Measurements from ENCODE around the gene SUMO4.

SUMO4 gene

DNA sequence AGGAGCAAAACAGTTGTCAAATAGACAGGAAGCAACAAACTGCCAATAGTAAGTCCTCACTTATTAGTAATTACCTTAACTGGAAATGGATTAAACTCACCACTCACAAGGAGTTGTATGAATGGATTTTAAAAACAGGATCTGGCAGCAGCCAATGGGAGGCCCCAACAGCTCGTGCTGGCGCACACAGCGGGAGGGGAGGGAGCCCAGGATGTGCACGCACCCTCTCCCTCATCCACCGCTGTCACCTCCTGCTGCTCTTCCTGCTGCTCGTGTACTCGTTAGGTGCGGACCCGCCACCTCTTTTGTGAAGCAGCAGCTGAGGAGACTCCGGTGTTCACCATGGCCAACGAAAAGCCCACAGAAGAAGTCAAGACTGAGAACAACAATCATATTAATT is at the start of gene SUMO4:
Gene SUMO4 (plus strand): TSS at position 213 of the 400 bp plus-strand sequence. CDS start 130 bp downstream, at position 343.
- no peak for DNase-seq

DNA sequence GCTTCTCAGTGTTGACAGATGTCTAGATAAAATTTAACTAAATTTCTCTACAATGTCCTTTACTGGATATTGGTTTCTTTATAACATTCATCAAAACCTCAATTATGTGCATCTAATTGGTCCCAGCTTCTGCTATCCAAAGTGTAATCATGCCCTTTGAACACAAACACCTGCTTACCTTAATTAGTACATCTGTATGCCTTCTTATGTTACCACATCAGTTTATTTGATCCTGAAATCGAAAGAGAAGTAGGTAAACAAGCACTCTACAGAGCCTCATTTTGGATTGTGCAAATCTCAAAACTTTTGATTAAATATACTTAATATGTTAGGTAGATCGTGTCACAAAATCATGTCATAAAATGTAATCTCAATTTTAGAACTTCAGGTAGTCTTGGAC is 46.1 kb upstream of the SUMO4 start:
- DNase-seq, result peak; percentile 4 to 18

DNA sequence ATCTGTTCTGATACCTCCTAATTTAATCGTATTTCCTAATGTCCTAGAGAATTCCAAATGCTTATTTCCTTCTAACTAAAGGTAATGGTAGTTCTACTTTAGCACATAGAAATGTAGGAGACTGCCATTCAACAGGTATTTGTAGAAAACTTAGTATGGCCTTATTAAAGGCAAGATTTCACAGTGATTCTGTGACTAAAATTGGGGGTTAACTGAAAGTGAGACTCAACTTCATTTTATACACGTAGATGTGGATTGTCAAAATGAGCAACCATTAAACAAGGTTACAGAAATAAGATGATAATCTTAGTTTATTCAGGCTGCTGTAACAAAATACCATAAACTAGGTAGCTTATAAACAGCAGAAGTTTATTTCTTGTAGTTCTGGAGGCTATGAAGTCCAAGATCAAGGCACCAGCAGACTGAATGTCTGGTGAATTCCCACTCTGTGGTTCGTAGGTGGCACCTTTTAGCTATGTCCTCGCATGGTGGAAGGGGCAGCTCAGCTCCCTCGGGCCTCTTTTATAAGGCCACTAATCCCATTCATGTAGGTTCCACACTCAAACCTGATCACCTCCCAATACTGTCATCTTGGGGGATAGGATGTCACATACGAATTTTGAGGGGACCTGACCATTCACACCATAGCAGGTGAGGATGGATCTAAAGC is 43.8 kb upstream of the SUMO4 start:
- DNase-seq, result no peak

DNA sequence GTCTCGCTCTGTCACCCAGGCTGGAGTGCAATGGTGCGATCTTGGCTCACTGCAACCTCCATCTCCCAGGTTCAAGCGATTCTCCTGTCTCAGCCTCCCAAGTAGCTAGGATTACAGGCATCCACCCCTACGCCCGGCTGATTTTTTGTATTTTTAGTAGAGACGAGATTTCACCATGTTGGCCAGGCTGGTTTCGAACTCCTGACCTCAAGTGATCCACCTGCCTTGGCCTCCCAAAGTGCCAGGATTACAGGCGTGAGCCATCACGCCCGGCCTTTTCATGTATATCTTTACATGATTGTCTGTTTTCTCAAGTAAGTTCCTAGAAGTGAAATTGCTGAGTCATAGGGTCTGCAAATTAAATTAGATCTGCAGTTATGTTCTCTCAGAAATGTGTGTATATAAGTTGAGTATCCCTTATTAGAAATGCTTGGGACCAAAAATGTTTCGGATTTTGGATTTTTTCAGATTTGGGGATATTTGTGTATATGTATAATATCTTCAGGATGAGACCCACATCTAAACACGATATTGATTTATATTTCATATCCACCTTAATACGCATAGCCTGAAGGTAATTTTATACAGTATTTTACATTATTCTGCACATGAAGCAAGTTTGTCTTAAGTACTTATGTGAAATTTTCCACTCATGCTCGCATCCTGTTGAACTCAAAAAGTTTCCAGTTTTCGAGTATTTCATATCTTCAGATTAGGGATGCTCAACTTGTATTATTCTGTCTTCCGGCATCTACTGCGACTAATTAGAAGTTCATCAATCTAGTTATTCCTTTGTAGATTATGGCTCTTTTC is 42.1 kb upstream of the SUMO4 start:
- no peak for DNase-seq

DNA sequence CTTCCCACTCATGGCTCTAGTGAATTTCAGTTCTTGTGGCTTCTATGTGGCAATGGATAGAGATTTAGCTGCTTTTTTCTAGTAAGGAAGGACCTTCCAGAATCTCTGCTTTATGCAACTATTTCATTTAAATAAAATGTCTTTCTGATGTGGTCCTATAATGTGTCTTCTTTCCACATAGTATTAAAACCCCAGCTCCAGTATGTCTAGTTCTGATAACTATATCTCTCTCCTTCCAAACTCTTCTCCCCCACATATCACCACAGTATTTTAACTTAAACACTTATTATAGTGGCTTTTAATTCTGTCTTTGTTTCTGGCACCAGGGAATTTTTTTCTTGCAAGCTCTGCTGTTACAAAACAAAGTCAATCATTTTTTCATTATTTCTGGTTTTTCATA is 40.6 kb upstream of the SUMO4 start:
- DNase-seq, result no peak

DNA sequence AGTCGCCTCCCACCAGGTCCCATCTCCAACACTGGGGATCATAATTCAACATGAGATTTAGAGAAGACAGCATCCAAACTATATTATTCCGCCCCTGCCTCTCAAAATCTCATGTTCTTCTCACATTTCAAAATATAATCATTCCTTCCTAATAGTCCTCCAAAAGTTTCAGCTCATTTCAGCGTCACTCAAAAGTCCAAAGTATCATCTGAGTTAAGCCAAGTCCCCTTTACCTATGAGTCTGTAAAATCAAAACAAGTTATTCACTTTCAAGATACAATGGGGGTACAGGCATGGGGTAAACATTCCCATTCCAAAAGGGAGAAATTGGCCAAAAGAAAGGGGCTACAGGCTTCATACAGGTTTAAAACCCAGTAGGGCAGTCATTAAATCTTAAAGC is 39.5 kb upstream of the SUMO4 start:
- DNase-seq, result no peak

DNA sequence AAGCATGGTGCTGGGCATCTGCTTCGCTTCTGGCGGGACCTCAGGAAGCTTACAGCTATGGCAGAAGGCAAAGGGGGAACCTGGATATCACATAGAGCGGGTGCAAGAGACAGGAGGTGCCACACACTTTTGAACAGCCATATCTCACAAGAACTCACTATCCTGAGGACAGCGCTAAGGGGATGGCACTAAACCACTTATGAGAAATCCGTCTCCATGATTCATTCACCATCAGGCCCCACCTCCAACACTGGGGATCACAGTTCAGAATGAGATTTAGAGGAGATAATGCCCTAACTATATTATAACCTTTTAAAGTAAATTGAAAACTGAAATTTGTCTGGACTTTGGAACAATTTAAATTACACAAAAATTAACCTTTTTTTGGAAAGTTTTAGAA is 37.8 kb upstream of the SUMO4 start:
- no peak for DNase-seq

DNA sequence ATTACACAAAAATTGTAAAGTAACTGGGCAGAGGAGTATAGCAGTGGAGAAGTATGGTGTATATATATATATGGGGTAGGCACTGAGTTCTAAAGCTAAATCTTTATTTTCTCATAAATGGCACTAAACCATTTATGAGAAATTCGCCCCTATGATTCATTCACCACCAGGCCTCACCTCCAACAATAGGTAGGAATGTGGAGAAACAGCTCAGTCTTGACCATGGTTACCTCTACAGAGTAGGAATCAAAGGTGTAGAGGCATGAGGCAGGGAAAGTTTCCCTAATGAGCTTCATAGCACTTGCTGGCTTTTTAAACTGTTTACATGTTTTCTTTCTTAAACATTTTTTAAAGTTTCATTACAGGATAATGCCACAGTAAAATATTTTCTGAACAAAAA is 36.9 kb upstream of the SUMO4 start:
- no peak for DNase-seq

DNA sequence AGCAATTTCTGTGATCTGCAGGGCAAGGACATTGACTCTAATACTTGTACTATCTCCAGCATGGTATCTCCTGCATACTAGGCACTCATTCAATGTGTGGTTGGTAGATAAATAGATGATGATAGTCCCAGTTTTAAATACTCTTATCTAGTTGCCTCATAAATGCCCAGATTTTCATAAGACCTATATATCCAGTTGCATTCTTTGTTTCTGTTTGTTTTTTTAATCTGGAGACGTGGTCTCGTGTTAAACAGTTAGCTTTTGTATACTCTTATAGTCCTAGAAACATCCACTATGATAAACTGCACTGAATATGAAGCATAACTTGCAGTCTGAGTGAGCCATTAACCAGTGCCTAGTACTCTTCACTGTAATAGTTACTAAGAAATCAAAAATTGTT is 35.5 kb upstream of the SUMO4 start:
- no peak for DNase-seq

DNA sequence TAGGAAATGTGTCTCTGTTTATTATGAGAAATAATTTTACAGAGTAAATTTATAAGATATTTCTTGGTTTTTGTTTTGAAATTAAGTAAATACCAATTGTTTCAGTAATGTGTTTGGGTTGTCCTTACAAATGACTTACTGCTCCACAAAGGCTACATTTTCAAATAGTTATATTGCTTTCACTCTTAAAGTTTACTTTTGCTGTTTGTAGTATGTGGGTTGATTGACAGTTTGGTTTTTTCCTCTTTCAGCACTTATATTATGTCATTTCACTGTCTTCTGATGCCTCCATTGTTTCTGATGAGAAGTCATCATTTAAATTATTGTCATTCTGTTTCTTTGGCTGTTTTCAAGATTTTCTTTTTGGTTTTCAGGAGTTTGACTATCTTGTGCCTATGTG is 34.9 kb upstream of the SUMO4 start:
- no peak for DNase-seq

DNA sequence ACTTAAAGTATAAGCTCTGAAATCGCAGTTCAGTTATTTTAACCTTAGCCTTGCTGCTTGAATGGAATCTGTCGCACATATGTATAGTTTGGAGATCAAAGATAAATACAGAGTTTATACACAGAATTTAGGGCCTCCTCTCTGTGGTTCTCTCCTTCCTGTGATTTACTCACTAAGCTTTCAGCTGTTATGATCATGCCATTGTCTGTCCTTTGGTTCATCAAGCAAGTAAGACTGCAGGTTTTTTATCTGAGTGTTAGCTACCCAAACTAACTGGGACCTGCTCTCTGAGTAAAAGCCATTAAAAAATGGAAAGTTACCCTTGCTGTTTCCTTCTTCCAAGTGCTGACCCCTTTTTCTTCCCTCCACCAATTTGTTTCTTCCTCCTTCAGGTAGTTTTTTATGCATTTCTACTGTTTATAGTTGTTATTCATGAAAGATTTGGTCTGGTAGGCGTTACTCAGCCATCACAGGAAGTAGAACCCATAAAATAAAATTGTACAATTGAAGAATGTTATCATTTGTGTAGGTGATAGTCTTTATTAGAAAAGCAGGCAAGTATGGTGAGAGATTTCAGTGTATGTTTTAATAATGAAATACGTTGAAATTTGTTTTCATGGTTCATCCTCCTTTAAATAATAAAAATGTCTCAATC is 33.7 kb upstream of the SUMO4 start:
- DNase-seq, result no peak

DNA sequence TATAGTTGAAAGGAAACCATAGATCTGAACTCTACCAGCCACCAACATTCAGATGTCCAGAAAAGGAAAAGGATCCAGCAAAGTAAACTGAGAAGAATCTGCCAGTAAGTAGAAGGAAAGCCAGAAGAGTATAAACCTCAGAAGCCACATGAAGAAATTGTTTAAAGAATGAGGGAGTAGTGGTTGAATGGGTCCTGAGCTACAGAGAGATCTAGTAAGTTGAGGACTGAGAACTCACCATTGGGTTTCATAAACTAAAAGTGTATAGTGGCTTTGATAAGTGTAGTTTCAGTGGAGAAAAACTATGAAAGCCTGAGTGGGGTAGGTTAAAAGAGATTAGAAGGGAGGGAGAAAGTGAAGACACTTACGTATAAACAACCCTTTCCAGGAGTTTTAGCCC is 32.0 kb upstream of the SUMO4 start:
- no peak for DNase-seq

DNA sequence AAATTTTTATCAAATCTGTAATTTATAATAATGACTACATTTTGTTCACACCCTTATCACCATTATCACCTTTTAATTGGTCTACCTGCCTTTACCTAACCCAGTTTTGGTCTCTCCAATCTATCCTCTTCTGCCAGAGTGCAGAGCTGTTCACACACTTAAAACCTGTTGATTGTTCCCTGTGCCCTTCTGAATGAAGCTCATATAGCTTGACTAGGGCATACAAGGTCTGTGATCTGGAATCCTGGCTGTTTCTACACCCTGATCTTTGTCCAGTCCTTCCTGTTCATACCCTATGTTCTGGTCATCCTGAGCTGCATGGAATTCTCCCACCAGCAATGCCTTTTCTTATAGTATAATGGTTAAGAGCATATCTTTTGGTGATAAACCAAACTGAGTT is 28.9 kb upstream of the SUMO4 start:
- DNase-seq, result no peak

DNA sequence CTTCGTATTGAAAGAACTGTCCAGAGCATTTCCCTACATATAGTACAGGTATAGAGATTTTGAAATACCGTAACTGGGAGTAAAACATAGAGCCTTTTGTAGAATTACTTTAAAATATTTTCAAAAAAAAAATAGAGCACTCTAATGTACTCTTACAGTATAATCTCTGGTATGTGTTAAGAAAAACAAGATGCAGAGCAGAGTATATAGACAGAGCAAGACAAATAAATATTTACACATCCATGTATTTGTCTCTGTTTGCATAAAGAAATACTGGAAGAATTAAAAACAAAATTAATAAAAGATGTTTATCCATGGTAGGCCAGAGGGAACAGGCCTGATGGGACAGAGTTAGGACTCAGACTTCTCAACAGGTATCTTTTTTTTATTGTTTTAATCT is 28.0 kb upstream of the SUMO4 start:
- no peak for DNase-seq

DNA sequence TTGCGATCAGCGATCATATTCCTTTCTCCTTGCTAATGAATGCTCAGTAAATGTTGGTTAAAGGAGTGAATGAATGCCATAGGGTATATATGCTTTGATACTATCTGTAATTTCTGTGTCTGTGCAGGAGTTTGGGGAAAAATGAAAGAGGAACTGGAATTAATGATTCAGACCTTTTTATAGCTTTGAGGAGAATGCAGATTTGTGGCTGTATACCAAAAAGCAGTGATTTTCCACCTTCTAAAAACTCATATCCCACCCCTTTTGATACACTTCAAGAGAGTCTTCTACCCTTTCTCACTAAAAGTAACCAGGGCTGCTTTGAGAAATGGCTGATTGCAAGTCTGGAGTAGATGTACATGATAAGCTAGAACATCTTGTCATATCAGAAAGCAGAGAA is 26.6 kb upstream of the SUMO4 start:
- no peak for DNase-seq

DNA sequence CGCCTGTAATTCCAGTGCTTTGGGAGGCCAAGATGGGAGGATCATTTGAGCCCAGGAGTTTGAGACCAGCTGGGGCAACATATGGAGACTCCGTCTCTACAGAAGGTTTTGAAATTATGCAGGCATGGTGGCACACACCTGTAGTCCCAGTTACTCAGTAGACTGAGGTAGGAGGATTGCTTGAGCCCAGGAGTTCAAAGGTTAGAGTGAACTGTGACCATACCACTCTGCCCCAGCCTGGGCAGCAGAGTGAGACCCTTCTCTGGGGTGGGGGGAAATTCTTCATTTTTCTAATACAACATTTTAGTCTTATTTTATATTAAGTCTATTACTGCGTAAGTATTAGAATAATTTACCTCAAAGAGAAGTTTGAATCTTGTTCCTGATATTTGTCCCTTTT is 20.1 kb upstream of the SUMO4 start:
- no peak for DNase-seq

DNA sequence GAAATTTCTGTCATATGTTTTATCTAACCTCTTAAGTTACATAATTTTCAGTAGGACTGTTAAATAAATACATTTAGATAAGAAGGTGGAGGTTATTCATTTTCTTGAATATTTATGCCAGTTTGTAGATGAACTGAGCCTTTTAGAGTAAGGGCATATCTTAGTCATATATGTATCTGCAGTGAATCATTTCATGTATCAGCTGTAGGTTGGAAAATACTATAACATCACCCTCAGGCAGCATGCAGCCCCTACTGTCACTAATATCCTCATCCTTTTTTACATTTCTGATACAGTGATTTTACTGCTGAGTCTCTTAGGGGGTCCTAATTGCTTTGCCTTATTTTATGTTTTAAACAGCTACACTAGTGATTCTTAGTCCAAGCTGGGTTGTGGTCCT is 19.5 kb upstream of the SUMO4 start:
- DNase-seq, result no peak

DNA sequence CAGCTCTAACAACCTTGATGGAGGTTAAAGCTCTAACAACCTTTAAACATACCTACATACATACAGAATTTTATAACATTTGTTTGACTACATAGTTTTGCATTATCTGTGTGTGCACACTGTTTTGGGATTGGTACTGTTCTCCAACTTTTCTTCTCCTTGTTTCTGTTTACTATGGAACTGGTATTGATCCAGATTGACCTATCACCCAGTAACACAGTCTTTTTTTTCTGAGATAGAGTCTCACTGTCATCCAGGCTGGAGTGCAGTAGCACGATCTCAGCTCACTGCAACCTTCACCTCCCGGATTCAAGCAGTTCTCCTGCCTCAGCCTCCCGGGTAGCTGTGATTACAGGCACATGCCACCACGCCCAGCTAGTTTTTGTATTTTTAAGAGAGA is 16.7 kb upstream of the SUMO4 start:
- no peak for DNase-seq

DNA sequence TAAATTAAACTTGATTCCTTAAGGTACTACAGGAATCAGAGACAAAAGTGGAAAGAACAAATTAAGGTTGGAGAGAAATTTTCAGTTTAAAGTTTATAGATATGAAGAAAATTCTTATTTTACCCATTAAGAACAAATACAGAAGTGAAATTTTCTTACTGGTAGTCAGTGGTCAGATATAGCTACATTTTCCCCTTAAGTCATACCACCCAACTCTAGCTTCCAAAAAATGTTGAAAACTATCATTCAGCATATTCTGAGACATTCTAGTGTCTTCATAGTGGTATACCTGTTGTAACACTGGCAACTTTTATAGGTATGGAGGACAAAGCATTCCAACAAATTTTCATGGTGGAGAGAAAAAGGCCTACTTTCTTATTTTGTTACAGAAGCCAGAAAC is 15.6 kb upstream of the SUMO4 start:
- no peak for DNase-seq

DNA sequence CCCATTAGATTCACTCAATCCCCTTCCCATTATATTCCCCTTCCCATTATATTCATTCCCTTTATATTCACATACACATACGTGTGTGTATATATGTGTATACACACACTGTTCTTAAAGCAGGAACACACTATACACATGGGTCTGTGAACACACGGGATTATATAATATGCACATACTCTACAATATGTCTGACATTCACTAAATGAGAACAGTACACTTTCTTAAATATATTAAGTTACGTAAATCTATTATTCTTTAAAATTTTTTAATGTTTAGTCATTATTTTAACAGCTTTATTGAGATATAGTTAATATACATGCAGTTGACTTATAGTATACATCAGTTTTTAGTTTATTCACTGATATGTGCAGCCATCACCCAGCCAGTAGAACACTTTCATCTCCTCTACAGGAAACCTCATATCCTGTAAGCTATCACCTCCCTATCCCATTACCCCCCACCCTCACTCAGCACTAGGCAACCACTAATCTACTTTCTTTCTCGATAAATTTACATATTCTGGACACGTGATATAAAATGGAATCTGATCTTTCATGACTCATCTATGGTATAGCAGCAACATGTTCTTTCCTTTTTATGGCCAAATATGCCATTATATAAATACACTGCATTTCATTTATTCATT is 13.9 kb upstream of the SUMO4 start:
- no peak for DNase-seq

DNA sequence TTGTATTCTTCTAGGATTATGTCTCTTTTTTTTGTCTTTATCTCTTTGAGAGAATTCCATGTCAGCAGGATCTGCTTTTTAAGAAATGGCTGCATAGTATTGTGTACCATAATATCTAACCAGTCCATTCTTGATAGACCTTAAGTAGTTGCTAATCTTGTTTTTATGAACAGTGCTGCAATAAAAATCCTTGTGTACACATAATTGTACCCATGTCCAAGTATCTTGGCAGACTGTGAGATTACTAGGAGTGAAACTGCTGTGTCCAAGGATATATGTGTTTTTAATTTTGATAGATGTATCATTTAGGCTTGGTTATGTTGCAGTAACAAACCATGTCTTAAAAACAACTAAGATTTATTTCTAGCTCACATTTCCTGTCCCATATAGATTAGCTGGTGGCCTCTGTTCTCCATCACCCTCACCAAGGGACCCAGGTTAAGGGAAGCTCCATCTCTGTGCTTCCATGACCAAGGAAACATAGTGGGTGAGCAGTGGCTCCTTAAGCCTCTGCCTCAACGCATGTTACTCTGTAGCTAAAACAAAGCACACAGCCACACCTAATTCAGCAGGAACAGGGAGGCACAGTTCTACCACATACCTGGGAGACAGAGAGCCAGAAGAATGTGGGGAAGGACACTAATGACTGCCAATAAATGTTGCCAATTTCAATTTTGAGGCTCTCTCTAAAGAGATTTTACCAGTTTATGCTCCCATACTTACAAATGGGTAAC is 12.1 kb upstream of the SUMO4 start:
- no peak for DNase-seq

DNA sequence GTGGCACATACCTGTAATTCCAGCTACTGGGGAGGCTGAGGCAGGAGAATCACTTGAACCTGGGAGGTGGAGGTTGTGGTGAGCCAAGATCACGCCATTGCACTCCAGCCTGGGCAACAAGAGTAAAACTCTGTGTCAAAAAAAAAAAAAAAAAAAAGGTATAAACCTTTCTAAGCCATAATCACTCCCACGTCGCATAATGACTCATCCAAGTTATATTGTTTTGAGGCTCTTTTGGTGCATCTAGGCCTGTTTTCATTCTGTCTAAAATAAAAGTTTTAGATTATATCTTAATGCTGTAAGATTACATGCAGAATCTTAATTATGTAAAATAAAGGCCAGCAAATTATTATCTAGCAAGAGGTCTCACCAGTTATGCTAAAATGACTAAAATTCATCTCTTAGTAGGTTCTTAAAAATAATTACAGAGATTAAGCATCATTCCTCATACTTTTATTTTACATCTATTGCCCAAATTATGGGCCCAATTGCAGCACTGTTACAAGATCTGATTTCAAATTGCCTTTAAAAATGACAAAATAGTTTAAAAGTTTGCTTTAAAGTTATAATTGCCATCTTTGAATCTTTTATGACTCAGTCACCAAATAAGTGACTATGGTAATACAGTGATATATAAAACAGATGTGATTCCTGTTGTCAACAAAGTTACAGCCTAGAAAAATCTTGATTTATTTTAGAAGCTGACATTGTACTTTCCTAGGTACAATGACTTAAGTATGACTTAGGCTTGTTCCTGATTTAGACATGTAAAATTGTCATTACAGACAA is 10.4 kb upstream of the SUMO4 start:
- no peak for DNase-seq
